ENCODE measurements around the gene BRIP1. TPM values are rescaled to one million over a fixed set of nuclear protein-coding genes. Genes with fewer than 3 reads are reported as not detected.

Gene BRIP1
- total RNA-seq, 2 donors from 2014 or later, result 19.0 to 21.7 TPM

- no peaks in the 10 kb centered on the region for H3K4me1 Mint-ChIP-seq
- no peaks in the 10 kb centered on the region for H3K36me3 Mint-ChIP-seq (ENCODE audit: low read depth)
- H3K27ac Mint-ChIP-seq, result no peak overlapping the region
- H3K4me3 Mint-ChIP-seq, result no peak overlapping the region
- peaks cover 11% of the 10 kb centered on the region for H3K27me3 Mint-ChIP-seq
- no peak for ATAC-seq (replicated peaks)
- peaks cover 4% of the 10 kb centered on the region for H3K9me3 Mint-ChIP-seq
These were observed 206.6 kb downstream of the BRIP1 start for GRCh38 chr17:61656721-61657217.

DNA sequence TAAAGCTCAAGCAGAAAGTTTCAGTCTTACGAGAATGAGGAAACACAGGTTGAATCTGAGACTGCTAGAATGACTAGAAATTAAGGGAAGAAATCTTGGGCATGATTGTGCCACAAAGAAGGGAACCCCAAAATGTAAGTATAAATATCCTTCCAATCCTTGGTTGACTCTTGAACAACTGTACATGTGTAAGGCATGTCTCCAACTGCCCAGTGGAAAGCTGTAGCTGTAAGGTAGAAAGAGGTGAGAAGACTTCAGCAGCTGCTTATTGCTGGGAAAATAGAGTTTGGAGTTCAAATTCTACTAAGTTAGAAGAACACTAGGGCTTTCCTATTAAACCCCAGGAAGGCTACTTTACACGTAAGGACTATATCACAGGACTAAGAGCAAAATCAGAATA is 212.6 kb downstream of the BRIP1 start:
- Mint-ChIP-seq H3K27ac (no peak overlapping the region), H3K4me3 (no peak overlapping the region), H3K9me3 (peaks cover 13% of the 10 kb centered on the region), H3K4me1 (no peaks in the 10 kb centered on the region), H3K27me3 (peaks cover 24% of the 10 kb centered on the region), H3K36me3 (ENCODE audit: low read depth) (no peaks in the 10 kb centered on the region)
- no peak for ATAC-seq (replicated peaks)

DNA sequence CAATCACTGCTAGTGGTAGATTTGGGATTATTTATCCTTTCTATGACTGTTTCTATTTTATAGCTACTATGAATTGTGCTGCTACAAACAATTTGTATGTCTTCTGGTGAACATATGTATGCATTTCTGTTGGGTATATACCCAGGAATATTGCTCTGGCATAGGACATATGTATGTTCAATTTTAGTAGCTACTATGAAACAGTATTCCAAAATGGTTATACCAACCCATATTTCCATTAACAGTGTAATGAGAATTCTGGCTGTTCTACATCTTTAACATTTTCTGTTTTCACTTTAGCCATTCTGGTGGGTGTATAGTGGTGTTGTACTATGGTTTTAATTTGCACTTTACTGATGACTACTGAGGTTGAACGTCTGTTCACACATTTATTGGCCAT is 214.7 kb downstream of the BRIP1 start:
- Mint-ChIP-seq H3K27ac (no peak overlapping the region), H3K4me3 (no peak overlapping the region), H3K9me3 (peaks cover 13% of the 10 kb centered on the region), H3K27me3 (peaks cover 27% of the 10 kb centered on the region), H3K4me1 (no peaks in the 10 kb centered on the region), H3K36me3 (ENCODE audit: low read depth) (no peaks in the 10 kb centered on the region)
- ATAC-seq (replicated peaks), result no peak

DNA sequence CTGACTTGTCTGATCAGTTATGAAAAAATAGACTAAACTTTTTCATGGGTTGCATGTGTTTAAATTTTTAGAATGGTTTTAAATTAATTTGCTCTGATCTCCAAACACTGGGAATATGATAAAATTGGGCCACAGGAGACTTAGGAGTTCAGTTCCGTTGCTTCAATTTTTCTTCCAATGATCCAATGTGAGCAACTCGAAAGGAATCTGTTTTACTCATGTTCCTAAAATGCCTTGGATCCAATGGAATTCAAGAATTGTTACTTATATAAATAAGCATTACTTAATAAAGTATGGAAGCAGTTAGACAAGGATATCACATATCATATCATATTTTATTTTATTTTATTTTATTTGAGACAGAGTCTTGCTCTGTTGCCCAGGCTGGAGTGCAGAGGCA is 216.3 kb downstream of the BRIP1 start:
- no peaks in the 10 kb centered on the region for H3K4me1 Mint-ChIP-seq
- no peak overlapping the region for H3K27ac Mint-ChIP-seq
- H3K9me3 Mint-ChIP-seq, result peaks cover 13% of the 10 kb centered on the region
- H3K4me3 Mint-ChIP-seq, result no peak overlapping the region
- ATAC-seq (replicated peaks), result no peak
- peaks cover 26% of the 10 kb centered on the region for H3K27me3 Mint-ChIP-seq
- H3K36me3 Mint-ChIP-seq (ENCODE audit: low read depth), result no peaks in the 10 kb centered on the region

DNA sequence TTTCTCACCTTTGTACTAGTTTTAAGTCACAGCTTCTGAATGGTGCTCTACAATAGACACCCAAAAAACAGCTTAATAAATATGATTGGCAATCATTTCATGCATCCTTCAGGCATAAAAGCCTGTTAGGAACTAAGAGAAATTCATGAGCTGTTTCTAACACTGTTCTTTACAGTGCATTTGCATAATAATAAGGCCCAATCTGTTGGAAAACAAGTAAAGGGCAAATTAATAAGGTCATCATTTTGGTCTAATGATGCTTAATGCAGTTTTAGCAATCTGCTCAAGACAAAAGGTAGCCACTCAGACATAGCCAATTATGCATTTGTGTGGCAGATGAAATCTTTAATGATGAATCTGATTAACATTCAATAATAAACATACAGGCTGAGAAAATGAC is 216.8 kb downstream of the BRIP1 start:
- no peak for ATAC-seq (replicated peaks)
- Mint-ChIP-seq H3K9me3 (peaks cover 7% of the 10 kb centered on the region), H3K4me1 (no peaks in the 10 kb centered on the region), H3K27ac (no peak overlapping the region), H3K27me3 (peaks cover 20% of the 10 kb centered on the region), H3K36me3 (ENCODE audit: low read depth) (no peaks in the 10 kb centered on the region), H3K4me3 (no peak overlapping the region)

- no peaks in the 10 kb centered on the region for H3K36me3 Mint-ChIP-seq (ENCODE audit: low read depth)
These were observed 217.4 kb downstream of the BRIP1 start for GRCh38 chr17:61645920-61646319.

DNA sequence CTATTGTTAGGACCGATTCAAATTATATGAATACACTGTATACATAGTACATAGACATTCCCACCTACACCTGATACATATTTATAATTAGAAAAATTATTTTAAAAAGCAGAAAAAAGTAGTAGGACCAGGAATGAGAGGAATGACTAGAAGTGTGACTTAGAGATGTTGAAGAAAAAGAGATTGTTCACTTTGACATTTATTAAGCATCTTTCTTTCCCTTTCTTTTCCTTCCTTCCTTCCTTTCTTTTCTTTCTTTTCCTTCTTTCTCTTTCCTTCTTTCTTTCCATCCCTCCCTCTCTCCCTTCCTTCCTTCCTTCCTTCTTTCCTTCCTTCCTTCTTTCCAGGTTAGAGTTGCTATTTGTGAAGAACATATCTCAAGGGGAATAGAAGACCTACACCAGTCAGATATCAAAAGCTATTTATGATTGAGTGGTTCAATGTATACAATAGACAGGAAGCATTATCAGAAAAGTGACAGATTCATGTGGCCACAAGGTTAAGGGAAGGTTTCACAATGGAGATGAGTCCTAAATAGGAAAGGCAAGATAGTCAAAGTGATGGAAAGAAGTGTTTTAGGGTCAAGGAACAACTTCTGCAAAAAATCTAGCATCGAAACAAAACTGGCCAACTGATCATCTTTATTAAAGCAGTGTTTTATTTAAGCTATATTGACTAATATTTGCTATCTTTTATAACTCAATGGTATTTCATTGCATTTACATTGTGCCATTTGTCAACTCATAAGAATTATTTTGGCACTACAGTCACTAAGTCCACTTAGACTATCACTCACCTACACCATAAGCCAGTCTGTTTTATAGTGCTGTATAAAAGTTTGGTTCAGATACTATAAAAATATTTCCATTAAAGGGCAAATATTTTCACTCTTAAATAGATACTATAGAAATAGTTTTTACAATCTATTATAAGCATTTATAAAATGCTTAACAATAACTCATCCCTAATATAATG is 218.2 kb downstream of the BRIP1 start:
- no peak for ATAC-seq (replicated peaks)
- Mint-ChIP-seq H3K4me3 (no peak overlapping the region), H3K27me3 (peaks cover 20% of the 10 kb centered on the region)

More at GRCh38 chr17:61645920-61646319, 217.4 kb downstream of the BRIP1 start:
- peaks cover 21% of the 10 kb centered on the region for H3K27me3 Mint-ChIP-seq
- ATAC-seq (replicated peaks), result no peak
- no peaks in the 10 kb centered on the region for H3K4me1 Mint-ChIP-seq
- H3K27ac Mint-ChIP-seq, result no peak overlapping the region
- peaks cover 4% of the 10 kb centered on the region for H3K9me3 Mint-ChIP-seq
- H3K4me3 Mint-ChIP-seq, result no peak overlapping the region

GRCh38 chr17:61642768-61643167 is 220.6 kb downstream of the BRIP1 start:
- Mint-ChIP-seq H3K4me1 (no peaks in the 10 kb centered on the region), H3K36me3 (ENCODE audit: low read depth) (no peaks in the 10 kb centered on the region), H3K4me3 (no peak overlapping the region), H3K9me3 (no peaks in the 10 kb centered on the region), H3K27ac (no peak overlapping the region), H3K27me3 (peaks cover 27% of the 10 kb centered on the region)
- ATAC-seq (replicated peaks), result no peak

More for the DNA sequence above, 218.2 kb downstream of the BRIP1 start:
- Mint-ChIP-seq H3K4me1 (no peaks in the 10 kb centered on the region), H3K27ac (no peak overlapping the region), H3K36me3 (ENCODE audit: low read depth) (no peaks in the 10 kb centered on the region), H3K9me3 (no peaks in the 10 kb centered on the region)

GRCh38 chr17:61641715-61642114 is 221.6 kb downstream of the BRIP1 start:
- ATAC-seq (replicated peaks), result no peak
- peaks cover 26% of the 10 kb centered on the region for H3K27me3 Mint-ChIP-seq

GRCh38 chr17:61641084-61641483 is 222.2 kb downstream of the BRIP1 start:
- no peaks in the 10 kb centered on the region for H3K36me3 Mint-ChIP-seq (ENCODE audit: low read depth)
- H3K4me1 Mint-ChIP-seq, result no peaks in the 10 kb centered on the region
- no peak overlapping the region for H3K27ac Mint-ChIP-seq
- no peaks in the 10 kb centered on the region for H3K9me3 Mint-ChIP-seq
- no peak for ATAC-seq (replicated peaks)
- H3K27me3 Mint-ChIP-seq, result peaks cover 29% of the 10 kb centered on the region
- H3K4me3 Mint-ChIP-seq, result no peak overlapping the region

More at GRCh38 chr17:61641715-61642114, 221.6 kb downstream of the BRIP1 start:
- Mint-ChIP-seq H3K4me3 (no peak overlapping the region), H3K9me3 (no peaks in the 10 kb centered on the region), H3K36me3 (ENCODE audit: low read depth) (no peaks in the 10 kb centered on the region), H3K27ac (no peak overlapping the region), H3K4me1 (no peaks in the 10 kb centered on the region)

DNA sequence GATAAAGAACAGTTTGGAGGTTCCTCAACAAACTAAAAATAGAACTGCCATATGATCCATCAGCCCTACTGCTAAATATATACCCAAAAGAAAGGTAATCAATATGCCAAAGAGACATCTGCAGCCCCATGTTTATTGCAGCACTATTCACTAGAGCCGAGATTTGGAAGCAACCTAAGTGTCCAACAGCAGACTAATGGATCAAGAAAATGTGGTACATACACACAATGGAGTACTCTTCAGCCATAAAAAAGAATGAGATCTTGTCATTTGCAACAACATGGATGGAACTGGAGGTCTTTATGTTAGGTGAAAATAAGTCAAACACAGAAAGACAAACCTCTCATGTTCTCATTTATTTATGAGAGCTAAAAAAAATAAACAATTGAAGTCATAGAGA is 223.5 kb downstream of the BRIP1 start:
- no peaks in the 10 kb centered on the region for H3K36me3 Mint-ChIP-seq (ENCODE audit: low read depth)
- peaks cover 37% of the 10 kb centered on the region for H3K27me3 Mint-ChIP-seq
- H3K4me1 Mint-ChIP-seq, result no peaks in the 10 kb centered on the region
- no peak for ATAC-seq (replicated peaks)
- H3K27ac Mint-ChIP-seq, result no peak overlapping the region
- H3K9me3 Mint-ChIP-seq, result no peaks in the 10 kb centered on the region
- H3K4me3 Mint-ChIP-seq, result no peak overlapping the region

DNA sequence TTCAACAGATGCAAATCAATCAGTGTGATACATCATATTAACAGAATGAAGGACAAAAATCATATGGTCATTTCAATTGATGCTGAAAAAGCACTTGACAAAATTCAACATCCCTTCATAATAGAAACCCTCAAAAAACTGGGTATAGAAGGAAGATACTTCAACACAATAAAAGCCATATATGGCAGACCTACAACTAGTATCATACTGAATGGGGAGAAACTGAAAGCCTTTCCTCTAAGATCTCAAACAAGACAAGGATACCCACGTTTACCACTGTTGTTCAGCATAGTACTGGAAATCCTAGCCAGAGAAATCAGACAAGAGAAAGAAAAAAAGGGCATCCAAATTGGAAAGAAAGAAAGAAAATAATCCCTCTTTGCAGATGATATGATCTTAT is 225.2 kb downstream of the BRIP1 start:
- no peaks in the 10 kb centered on the region for H3K36me3 Mint-ChIP-seq (ENCODE audit: low read depth)
- H3K9me3 Mint-ChIP-seq, result no peaks in the 10 kb centered on the region
- H3K27me3 Mint-ChIP-seq, result peaks cover 44% of the 10 kb centered on the region
- no peaks in the 10 kb centered on the region for H3K4me1 Mint-ChIP-seq
- no peak for ATAC-seq (replicated peaks)
- no peak overlapping the region for H3K4me3 Mint-ChIP-seq
- H3K27ac Mint-ChIP-seq, result no peak overlapping the region

DNA sequence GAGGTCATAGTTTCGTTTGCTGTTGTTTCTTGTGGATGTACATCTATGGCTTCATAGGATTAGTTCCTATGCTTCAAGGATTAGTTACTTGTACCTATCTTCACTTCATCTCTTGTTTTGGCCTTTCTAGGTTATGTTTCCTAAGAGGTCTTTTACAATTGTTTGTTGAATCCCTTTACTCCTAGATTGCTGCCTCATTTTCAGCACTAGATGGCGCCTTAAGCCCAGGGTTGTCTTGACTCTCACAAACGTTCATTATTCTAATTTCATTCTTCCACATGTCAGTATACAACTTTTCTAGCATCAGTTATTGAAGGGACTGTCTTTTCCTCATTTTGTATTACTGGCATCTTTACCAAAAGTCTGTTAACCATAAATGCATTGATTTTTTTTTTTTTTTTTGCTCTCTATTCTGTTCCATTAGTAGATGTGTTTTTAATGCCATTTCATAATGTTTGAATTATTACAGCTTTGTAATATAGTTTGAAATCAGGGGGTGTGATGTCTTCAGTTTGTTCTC is 227.4 kb downstream of the BRIP1 start:
- no peak for ATAC-seq (replicated peaks)
- Mint-ChIP-seq H3K27me3 (peaks cover 51% of the 10 kb centered on the region), H3K27ac (no peak overlapping the region), H3K9me3 (no peaks in the 10 kb centered on the region), H3K4me1 (no peaks in the 10 kb centered on the region), H3K36me3 (ENCODE audit: low read depth) (no peaks in the 10 kb centered on the region), H3K4me3 (no peak overlapping the region)

DNA sequence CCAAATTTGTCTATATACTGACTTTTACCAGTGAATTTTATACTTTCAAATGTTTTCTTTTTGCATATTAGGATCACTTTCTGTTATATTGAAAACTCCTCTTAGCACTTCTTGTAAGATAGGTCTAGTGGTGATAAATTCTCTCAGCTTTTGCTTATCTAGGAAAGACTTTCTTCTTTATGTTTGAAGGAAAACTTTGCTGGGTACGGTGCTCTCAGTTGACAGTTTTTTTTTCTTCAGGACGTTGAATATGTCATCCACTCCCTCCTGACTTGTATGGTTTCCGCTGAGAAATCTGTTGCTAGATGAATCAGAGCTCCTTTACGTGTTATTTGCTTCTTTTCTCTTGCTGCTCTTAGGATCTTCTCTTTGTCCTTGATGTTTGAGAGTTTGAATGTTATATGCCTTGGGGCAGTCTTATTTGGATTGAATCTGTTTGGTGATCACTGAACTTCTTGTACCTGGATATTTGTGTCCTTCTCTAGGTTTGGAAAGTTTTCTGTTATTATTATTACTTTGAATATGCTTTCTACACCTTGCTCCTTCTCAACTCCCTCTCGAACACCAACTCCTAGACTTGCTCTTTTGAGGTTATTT is 228.3 kb downstream of the BRIP1 start:
- peaks cover 52% of the 10 kb centered on the region for H3K27me3 Mint-ChIP-seq
- no peak overlapping the region for H3K27ac Mint-ChIP-seq

More for the DNA sequence above, 228.3 kb downstream of the BRIP1 start:
- Mint-ChIP-seq H3K36me3 (ENCODE audit: low read depth) (no peaks in the 10 kb centered on the region), H3K4me3 (no peak overlapping the region), H3K9me3 (no peaks in the 10 kb centered on the region), H3K4me1 (no peaks in the 10 kb centered on the region)
- ATAC-seq (replicated peaks), result no peak
